ENCODE results near the gene NLN. TPM values are rescaled to one million over a fixed set of nuclear protein-coding genes. Genes with fewer than 3 reads are reported as not detected.
"Not testable (repeated sequence)": the region's sequence is repeated elsewhere in the genome, so short reads cannot be mapped to it uniquely, and the experiment has no call there.

The NLN gene
- total RNA-seq, 1 donor from 2014 or later = 94.0 TPM

DNA sequence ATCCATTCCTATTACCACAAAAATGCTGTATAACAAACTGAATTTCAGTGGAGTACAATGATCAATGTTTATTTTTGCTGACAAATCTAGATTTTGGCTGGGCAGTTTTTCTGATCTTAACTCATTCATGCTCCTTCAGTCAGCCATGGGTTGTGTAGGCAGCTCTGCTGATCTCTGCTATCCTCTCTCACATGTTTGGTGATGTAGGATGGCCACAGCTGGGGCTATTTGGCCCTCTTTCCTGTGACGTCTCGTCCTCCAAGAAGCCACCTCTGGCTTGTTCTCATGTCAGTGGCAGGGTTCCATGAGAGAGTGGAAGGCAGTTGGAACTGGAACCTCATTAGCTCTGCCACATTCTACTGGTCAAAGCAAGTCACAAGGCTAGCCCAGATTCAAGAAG is 8.9 kb downstream of the NLN start:
- Mint-ChIP-seq H3K27ac (ENCODE audit: unreplicated experiment) (no peak overlapping the region), H3K4me1 (ENCODE audit: low read depth, unreplicated experiment) (no peaks in the 10 kb centered on the region), H3K27me3 (ENCODE audit: unreplicated experiment) (peaks cover 2% of the 10 kb centered on the region), H3K4me3 (ENCODE audit: unreplicated experiment) (no peak overlapping the region), H3K9me3 (ENCODE audit: unreplicated experiment) (peaks cover 2% of the 10 kb centered on the region), H3K36me3 (ENCODE audit: unreplicated experiment) (no peaks in the 10 kb centered on the region)
- no peak for DNase-seq
- TF ChIP-seq, protein P1, sequence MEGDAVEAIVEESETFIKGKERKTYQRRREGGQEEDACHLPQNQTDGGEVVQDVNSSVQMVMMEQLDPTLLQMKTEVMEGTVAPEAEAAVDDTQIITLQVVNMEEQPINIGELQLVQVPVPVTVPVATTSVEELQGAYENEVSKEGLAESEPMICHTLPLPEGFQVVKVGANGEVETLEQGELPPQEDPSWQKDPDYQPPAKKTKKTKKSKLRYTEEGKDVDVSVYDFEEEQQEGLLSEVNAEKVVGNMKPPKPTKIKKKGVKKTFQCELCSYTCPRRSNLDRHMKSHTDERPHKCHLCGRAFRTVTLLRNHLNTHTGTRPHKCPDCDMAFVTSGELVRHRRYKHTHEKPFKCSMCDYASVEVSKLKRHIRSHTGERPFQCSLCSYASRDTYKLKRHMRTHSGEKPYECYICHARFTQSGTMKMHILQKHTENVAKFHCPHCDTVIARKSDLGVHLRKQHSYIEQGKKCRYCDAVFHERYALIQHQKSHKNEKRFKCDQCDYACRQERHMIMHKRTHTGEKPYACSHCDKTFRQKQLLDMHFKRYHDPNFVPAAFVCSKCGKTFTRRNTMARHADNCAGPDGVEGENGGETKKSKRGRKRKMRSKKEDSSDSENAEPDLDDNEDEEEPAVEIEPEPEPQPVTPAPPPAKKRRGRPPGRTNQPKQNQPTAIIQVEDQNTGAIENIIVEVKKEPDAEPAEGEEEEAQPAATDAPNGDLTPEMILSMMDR (IDR thresholded peaks at IDR 0.05; ENCODE audit: partially characterized antibody, unreplicated experiment) = no peak

DNA sequence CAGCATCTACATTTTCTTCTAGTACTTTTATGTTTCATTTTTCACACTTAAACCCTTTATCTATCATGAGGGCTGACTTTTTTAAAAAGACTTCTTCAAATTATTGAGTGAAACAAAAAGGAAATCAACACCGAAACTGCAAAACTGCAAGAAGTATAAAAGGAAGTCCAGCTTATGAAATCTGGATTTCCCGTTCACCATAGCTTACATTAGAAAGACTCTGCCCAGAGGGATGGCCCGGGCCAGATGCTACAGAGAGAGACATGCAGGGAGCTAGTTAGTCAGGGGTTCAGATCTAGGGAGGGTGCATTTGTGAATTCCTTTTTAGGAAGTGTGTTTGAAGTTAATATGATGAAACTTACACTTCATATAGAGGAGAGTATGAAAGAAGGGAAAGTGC is 10.0 kb downstream of the NLN start:
- H3K36me3 Mint-ChIP-seq (ENCODE audit: unreplicated experiment); H3K4me1 Mint-ChIP-seq (ENCODE audit: low read depth, unreplicated experiment); H3K4me3 Mint-ChIP-seq (ENCODE audit: unreplicated experiment); H3K27ac Mint-ChIP-seq (ENCODE audit: unreplicated experiment); DNase-seq; H3K27me3 Mint-ChIP-seq (ENCODE audit: unreplicated experiment); H3K9me3 Mint-ChIP-seq (ENCODE audit: unreplicated experiment): not testable (repeated sequence)

DNA sequence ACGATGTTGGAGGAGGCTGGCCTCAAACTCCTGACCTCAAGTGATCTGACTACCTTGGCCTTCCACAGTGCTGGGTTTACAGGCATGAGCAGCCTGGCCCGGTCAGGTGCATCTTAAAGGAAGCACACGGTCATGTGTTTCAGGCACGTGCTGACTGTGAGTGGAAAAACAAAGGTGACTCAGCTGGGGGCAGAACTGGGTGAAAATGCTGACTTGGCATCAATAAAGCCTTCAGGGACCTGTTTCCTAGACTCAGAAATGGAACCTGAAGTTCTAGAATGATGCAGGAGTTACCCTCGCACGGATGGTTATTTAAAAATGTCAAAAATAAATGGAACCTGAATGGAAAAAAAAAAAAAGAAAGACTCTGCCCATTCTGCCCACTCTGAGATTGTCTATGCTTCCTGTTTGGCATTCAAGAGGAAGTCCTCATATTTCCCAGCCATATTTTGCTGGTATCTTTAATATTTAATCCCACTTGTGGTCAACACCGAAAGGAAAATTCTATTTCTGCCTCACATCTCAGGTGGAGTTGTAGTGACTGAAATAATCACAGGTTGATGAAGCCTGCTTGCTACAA is 12.3 kb downstream of the NLN start:
- not testable (repeated sequence) for H3K27ac Mint-ChIP-seq (ENCODE audit: unreplicated experiment); H3K9me3 Mint-ChIP-seq (ENCODE audit: unreplicated experiment); H3K36me3 Mint-ChIP-seq (ENCODE audit: unreplicated experiment); H3K4me3 Mint-ChIP-seq (ENCODE audit: unreplicated experiment); DNase-seq; H3K4me1 Mint-ChIP-seq (ENCODE audit: low read depth, unreplicated experiment); H3K27me3 Mint-ChIP-seq (ENCODE audit: unreplicated experiment)

DNA sequence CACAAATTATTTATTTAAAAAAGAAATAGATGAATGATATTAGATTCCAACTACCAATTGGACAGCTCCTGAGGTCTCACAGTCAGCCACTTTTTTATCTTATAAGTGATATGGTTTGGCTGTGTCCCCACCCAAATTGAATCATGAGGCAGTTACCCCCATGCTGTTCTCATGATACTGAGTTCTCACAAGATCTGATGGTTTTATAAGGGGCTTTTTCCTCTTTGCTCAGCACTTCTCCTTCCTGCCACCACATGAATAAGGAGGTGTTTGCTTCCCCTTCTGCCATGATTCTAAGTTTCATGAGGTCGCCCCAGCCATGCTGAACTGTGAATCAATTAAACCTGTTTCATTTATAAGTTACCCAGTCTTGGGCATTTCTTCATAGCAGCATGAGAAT is 12.9 kb downstream of the NLN start:
- TF ChIP-seq, protein P1 (IDR thresholded peaks at IDR 0.05; ENCODE audit: partially characterized antibody, unreplicated experiment) = no peak
- Mint-ChIP-seq H3K4me1 (ENCODE audit: low read depth, unreplicated experiment) (peaks cover 4% of the 10 kb centered on the region), H3K27ac (ENCODE audit: unreplicated experiment) (no peak overlapping the region), H3K27me3 (ENCODE audit: unreplicated experiment) (peaks cover 2% of the 10 kb centered on the region), H3K36me3 (ENCODE audit: unreplicated experiment) (no peaks in the 10 kb centered on the region), H3K4me3 (ENCODE audit: unreplicated experiment) (no peak overlapping the region), H3K9me3 (ENCODE audit: unreplicated experiment) (peaks cover 4% of the 10 kb centered on the region)
- DNase-seq = no peak

DNA sequence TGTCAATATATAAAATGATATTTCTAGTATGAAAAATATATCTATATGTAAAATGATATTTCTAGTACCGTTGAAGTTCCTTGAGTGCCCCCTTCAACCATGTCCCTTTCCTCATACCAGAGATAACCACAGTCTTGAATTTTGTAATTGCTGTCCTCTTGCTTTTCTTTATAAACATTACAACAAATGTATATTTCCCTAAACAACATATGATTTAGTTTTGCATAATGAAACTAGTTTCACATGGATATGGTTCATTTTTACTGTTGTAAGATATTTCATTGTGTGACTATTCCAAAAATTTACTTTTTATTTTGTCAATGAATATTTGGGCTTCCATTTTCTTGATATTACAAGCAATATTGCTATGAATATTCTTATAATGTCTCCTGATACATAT is 14.0 kb downstream of the NLN start:
- peaks cover 4% of the 10 kb centered on the region for H3K4me1 Mint-ChIP-seq (ENCODE audit: low read depth, unreplicated experiment)
- H3K27ac Mint-ChIP-seq (ENCODE audit: unreplicated experiment) = no peak overlapping the region
- H3K27me3 Mint-ChIP-seq (ENCODE audit: unreplicated experiment) = peaks cover 2% of the 10 kb centered on the region

DNA sequence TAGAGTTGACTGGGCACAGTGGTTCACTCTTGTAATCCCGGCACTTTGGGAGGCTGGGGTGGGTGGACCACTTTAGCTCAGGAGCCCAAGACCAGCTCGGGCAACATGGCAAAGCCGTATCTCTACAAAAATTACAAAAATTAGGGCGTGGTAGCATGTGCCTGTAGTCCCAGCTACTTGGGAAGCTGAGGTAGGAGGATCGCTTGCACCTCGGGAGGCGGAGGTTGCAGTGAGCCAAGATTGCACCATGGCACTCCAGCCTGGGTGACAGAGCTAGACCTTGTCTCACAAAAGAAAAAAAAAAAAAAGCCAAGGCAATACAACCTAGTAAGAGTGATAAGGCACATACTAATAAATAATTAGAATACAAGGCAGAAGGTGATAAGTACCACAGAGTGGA is 15.8 kb downstream of the NLN start:
- H3K4me3 Mint-ChIP-seq (ENCODE audit: unreplicated experiment) = no peak overlapping the region
- H3K27ac Mint-ChIP-seq (ENCODE audit: unreplicated experiment) = no peak overlapping the region
- no peaks in the 10 kb centered on the region for H3K36me3 Mint-ChIP-seq (ENCODE audit: unreplicated experiment)
- TF ChIP-seq, protein P1 (IDR thresholded peaks at IDR 0.05; ENCODE audit: partially characterized antibody, unreplicated experiment) = no peak
- peaks cover 2% of the 10 kb centered on the region for H3K9me3 Mint-ChIP-seq (ENCODE audit: unreplicated experiment)
- H3K27me3 Mint-ChIP-seq (ENCODE audit: unreplicated experiment) = peaks cover 2% of the 10 kb centered on the region
- H3K4me1 Mint-ChIP-seq (ENCODE audit: low read depth, unreplicated experiment) = peaks cover 4% of the 10 kb centered on the region
- no peak for DNase-seq

More for the DNA sequence above, 14.0 kb downstream of the NLN start:
- Mint-ChIP-seq H3K9me3 (ENCODE audit: unreplicated experiment) (peaks cover 4% of the 10 kb centered on the region), H3K4me3 (ENCODE audit: unreplicated experiment) (no peak overlapping the region), H3K36me3 (ENCODE audit: unreplicated experiment) (no peaks in the 10 kb centered on the region)
- TF ChIP-seq, protein P1 (IDR thresholded peaks at IDR 0.05; ENCODE audit: partially characterized antibody, unreplicated experiment) = no peak
- DNase-seq = no peak

Measured in glutamatergic neuron (in vitro differentiated cells).